Endodermal cell (in vitro differentiated cells): ENCODE results near the gene BTN2A1. TPM values are rescaled to one million over a fixed set of nuclear protein-coding genes. Genes with fewer than 3 reads are reported as not detected.
"Not testable (repeated sequence)": the region's sequence is repeated elsewhere in the genome, so short reads cannot be mapped to it uniquely, and the experiment has no call there.

Experiments
- DNase-seq: peaks from one replicate; pipeline ENCODE4 v3.0.0-alpha.2; 2017
- H3K27ac ChIP-seq: 2 replicates; pipeline ENCODE4 v1.5.1; 2013; ENCODE audit warnings: mild to moderate bottlenecking, low read depth, low read length, moderate library complexity
- H3K27me3 ChIP-seq: 2 replicates; pipeline ENCODE4 v1.6.1; 2013; ENCODE audit warnings: mild to moderate bottlenecking, low read length, moderate library complexity; ENCODE audit not compliant: insufficient read depth, control insufficient read depth, poor library complexity, severe bottlenecking
- H3K36me3 ChIP-seq: 2 replicates; pipeline ENCODE4 v1.7.0; 2013; ENCODE audit warnings: mild to moderate bottlenecking, low read length, moderate library complexity; ENCODE audit not compliant: control insufficient read depth, insufficient read depth
- H3K4me1 ChIP-seq: one replicate; pipeline ENCODE4 v1.7.0; 2013; ENCODE audit warnings: low read length; ENCODE audit not compliant: control insufficient read depth, insufficient read depth
- H3K4me3 ChIP-seq: 2 replicates; pipeline ENCODE4 v1.5.1; 2013; ENCODE audit warnings: mild to moderate bottlenecking, low read length, moderate library complexity
- H3K9ac ChIP-seq: 2 replicates; pipeline ENCODE4 v1.6.1; 2013; ENCODE audit warnings: mild to moderate bottlenecking, low read length, moderate library complexity; ENCODE audit not compliant: poor library complexity, severe bottlenecking; ENCODE audit errors: extremely low read depth
- H3K9me3 ChIP-seq: 2 replicates; pipeline ENCODE4 v1.6.1; 2013; ENCODE audit warnings: mild to moderate bottlenecking, low read length, moderate library complexity; ENCODE audit not compliant: control insufficient read depth
- H3K27ac Mint-ChIP-seq: 2 replicates; pipeline ENCODE4 v1.8.0; 2020; ENCODE audit warnings: mixed read lengths
- H3K27me3 Mint-ChIP-seq: 2 replicates; pipeline ENCODE4 v1.8.0; 2021; ENCODE audit warnings: mild to moderate bottlenecking, mixed read lengths; ENCODE audit not compliant: insufficient read depth
- H3K36me3 Mint-ChIP-seq: 2 replicates; pipeline ENCODE4 v1.8.0; 2020; ENCODE audit warnings: low read depth, mixed read lengths
- H3K4me1 Mint-ChIP-seq: 2 replicates; pipeline ENCODE4 v1.8.0; 2020; ENCODE audit warnings: mixed read lengths
- H3K4me3 Mint-ChIP-seq: 2 replicates; pipeline ENCODE4 v1.8.0; 2020; ENCODE audit warnings: mild to moderate bottlenecking, moderate library complexity, mixed read lengths
- H3K9me3 Mint-ChIP-seq: 2 replicates; pipeline ENCODE4 v1.8.0; 2020; ENCODE audit warnings: mild to moderate bottlenecking, mixed read lengths
- WGBS, 2 experiments: methylation state at CpG; one replicate each; pipeline versions ENCODE4 v1.1.5 to v1.1.7; 2013; ENCODE audit warnings: missing lambda C conversion rate in 2 of 2, mixed read lengths in 1 of 2; ENCODE audit not compliant: insufficient coverage in 1 of 2, insufficient read length in 1 of 2; 5-methylcytosine and 5-hydroxymethylcytosine counted together
- total RNA-seq, 2 donors: library from RNA; stranded (reverse); fragmentation: NEBNext Ultra II Directional in 1 of 2; extraction: Animal tissue kit (Norgen Biotek cat#: 25700) in 1 of 2; gene quantifications; 2 replicates in 1 of 2; 3 replicates in 1 of 2; pipeline ENCODE4 v1.2.1, GENCODE V29; 2021
- TF ChIP-seq, protein P1 (sequence below): fragments of 200-600 bp; sonication (generic); conservative IDR thresholded peaks from 2 replicates; pipeline ENCODE4 v1.5.0; 2021; ENCODE audit warnings: antibody characterized with exemption, mild to moderate bottlenecking

Gene BTN2A1
- total RNA-seq, 2 donors from 2014 or later = 15.0 to 18.7 TPM

DNA sequence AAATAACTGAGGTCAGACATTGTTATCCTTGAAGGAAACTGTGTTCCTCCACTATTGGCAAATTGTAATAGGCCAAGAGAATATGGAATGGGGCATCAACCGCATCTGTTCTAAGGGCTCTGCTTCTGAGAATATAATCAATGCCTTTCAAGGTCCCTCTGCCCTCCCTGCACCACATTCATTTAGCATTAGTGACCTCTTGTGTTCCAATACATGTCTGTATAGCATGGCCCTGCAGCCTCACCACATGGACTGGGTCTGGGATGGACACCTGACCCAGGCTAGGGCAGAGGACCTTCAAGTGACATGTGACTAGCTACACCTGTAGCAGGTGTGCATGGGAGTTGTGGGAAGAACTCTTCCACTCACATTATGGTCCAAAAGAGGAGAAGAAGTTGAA, 41.5 kb upstream of the BTN2A1 start:
- Histone ChIP-seq H3K27me3 (no peaks in the 10 kb centered on the region), H3K27ac (no peak overlapping the region), H3K4me3 (no peak overlapping the region), H3K9me3 (peaks cover 15% of the 10 kb centered on the region), H3K36me3 (no peaks in the 10 kb centered on the region), H3K4me1 (no peaks in the 10 kb centered on the region), H3K9ac (no peak overlapping the region)
- Mint-ChIP-seq H3K4me1 (peaks cover 10% of the 10 kb centered on the region), H3K27me3 (peaks cover 7% of the 10 kb centered on the region), H3K9me3 (peaks cover 19% of the 10 kb centered on the region), H3K27ac (no peak overlapping the region), H3K36me3 (no peaks in the 10 kb centered on the region), H3K4me3 (no peak overlapping the region)
- DNase-seq = no peak
- WGBS, 2 experiments = 94% methylated on average over 1 of the region's 1 CpG; no CpG with 5 or more reads in 1 of the 2 experiments
- TF ChIP-seq, protein P1, sequence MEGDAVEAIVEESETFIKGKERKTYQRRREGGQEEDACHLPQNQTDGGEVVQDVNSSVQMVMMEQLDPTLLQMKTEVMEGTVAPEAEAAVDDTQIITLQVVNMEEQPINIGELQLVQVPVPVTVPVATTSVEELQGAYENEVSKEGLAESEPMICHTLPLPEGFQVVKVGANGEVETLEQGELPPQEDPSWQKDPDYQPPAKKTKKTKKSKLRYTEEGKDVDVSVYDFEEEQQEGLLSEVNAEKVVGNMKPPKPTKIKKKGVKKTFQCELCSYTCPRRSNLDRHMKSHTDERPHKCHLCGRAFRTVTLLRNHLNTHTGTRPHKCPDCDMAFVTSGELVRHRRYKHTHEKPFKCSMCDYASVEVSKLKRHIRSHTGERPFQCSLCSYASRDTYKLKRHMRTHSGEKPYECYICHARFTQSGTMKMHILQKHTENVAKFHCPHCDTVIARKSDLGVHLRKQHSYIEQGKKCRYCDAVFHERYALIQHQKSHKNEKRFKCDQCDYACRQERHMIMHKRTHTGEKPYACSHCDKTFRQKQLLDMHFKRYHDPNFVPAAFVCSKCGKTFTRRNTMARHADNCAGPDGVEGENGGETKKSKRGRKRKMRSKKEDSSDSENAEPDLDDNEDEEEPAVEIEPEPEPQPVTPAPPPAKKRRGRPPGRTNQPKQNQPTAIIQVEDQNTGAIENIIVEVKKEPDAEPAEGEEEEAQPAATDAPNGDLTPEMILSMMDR = no peak

DNA sequence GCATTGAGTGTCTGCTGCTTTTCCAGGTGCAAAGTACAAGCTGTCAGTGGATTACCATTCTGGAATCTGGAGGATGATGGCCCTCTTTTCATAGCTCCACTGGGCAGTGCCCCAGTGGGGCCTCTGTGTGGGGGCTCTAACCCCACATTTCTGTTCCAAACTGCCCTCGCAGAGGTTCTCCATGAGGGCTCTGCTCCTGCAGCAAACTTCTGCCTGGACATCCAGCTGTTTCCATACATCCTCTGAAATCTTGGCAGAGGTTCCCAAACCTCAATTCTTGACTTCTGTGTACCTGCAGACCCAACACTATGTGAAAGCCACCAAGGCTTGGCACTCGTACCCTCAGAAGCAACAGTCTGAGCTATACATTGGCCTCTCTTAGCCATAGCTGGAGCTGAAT, 39.7 kb upstream of the BTN2A1 start:
- H3K4me3 Mint-ChIP-seq, H3K36me3 ChIP-seq, H3K4me3 ChIP-seq, DNase-seq, H3K27ac ChIP-seq, H3K36me3 Mint-ChIP-seq, H3K4me1 ChIP-seq, H3K4me1 Mint-ChIP-seq, H3K9ac ChIP-seq, H3K27ac Mint-ChIP-seq, H3K27me3 Mint-ChIP-seq, H3K27me3 ChIP-seq: not testable (repeated sequence)
- WGBS, 2 experiments = 85 to 95% methylated on average over 2 of the region's 2 CpGs
- H3K9me3 ChIP-seq = peaks cover 15% of the 10 kb centered on the region
- peaks cover 19% of the 10 kb centered on the region for H3K9me3 Mint-ChIP-seq

DNA sequence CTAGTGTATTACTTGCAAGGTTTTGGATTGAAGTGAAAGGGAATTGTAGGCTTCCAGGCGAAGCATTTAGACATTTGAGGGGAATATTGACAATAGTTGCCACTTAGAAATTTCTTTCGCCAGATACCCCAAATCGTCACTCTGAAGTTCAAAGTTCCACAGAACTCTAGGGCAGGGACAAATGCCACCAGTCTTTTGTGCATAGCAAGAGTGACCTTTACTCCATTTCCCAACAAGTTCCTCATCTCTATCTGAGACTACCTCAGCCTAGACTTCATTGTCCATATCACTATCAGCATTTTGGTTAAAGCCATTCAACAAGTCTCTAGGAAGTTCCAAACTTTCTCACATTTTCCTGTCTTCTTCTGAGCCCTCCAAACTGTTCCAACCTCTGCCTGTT, 39.0 kb upstream of the BTN2A1 start:
- H3K27ac ChIP-seq, H3K27me3 ChIP-seq, H3K4me1 ChIP-seq, H3K4me3 Mint-ChIP-seq, H3K9ac ChIP-seq, H3K27ac Mint-ChIP-seq, H3K4me3 ChIP-seq, H3K36me3 Mint-ChIP-seq, H3K27me3 Mint-ChIP-seq, H3K4me1 Mint-ChIP-seq, DNase-seq, H3K36me3 ChIP-seq: not testable (repeated sequence)
- peaks cover 19% of the 10 kb centered on the region for H3K9me3 Mint-ChIP-seq
- WGBS, 2 experiments = 90 to 95% methylated on average over 3 of the region's 3 CpGs
- peaks cover 15% of the 10 kb centered on the region for H3K9me3 ChIP-seq

DNA sequence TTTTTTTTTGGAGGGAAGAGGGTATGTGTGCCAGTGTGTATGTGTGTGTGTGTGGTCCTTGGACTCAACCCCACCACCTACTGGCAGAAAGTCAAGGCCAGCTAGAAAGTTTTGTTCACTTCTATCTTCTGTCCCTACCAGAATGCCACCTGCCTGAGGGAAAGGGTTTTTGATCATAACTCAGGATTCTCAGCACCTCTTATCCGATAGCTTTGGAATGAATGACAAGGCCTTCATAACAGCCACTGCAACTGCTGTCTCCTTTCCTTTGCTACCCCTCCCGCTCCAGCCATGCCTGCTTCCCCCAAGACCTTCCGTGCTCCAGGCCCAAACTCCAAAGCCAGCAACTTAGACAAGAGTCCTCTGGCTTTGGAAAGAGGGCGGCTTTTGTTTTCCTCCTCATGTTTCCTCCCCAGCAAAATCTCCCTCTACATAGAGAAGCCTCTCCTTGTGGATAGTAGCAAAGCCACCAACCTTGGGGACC, 37.0 kb upstream of the BTN2A1 start:
- no peaks in the 10 kb centered on the region for H3K4me1 ChIP-seq
- peak overlapping the region; percentile 98 for H3K4me3 ChIP-seq
- H3K9ac ChIP-seq = peak overlapping the region; percentile 82
- H3K9me3 ChIP-seq = peaks cover 15% of the 10 kb centered on the region
- peak overlapping the region; percentile 15 for H3K27ac ChIP-seq
- H3K36me3 Mint-ChIP-seq = peaks cover 6% of the 10 kb centered on the region
- no peaks in the 10 kb centered on the region for H3K36me3 ChIP-seq
- DNase-seq = peak; percentile 74
- no peak overlapping the region for H3K27ac Mint-ChIP-seq
- H3K4me1 Mint-ChIP-seq = peaks cover 4% of the 10 kb centered on the region
- TF ChIP-seq, protein P1 = peak; percentile 79
- H3K27me3 ChIP-seq = no peaks in the 10 kb centered on the region
- H3K27me3 Mint-ChIP-seq = peaks cover 2% of the 10 kb centered on the region
- 61 to 100% methylated on average over 1 to 4 of the region's 4 CpGs for WGBS, 2 experiments
- peaks cover 19% of the 10 kb centered on the region for H3K9me3 Mint-ChIP-seq
- no peak overlapping the region for H3K4me3 Mint-ChIP-seq
